Trophoblast cell (in vitro differentiated cells and primary cell): Measurements from ENCODE around the gene ZBTB16.

Source experiments
- DNase-seq, 2 donors: peaks; one replicate each; pipeline ENCODE4 v3.0.0-alpha.2; 2016
- H2AFZ ChIP-seq: 2 replicates; pipeline ENCODE4 v1.6.1; 2013; ENCODE audit warnings: low read length, moderate library complexity, mild to moderate bottlenecking; ENCODE audit not compliant: insufficient read depth, poor library complexity
- H2AK5ac ChIP-seq: 2 replicates; pipeline ENCODE4 v1.6.1; 2013; ENCODE audit warnings: mild to moderate bottlenecking, low read length
- H2BK120ac ChIP-seq: 2 replicates; pipeline ENCODE4 v1.6.1; 2013; ENCODE audit warnings: low read length, mild to moderate bottlenecking, moderate library complexity; ENCODE audit not compliant: insufficient read depth, poor library complexity
- H2BK12ac ChIP-seq: 2 replicates; pipeline ENCODE4 v1.6.1; 2013; ENCODE audit warnings: mild to moderate bottlenecking, low read length, moderate library complexity
- H2BK5ac ChIP-seq: 2 replicates; pipeline ENCODE4 v1.6.1; 2013; ENCODE audit warnings: low read length, low read depth, moderate library complexity, mild to moderate bottlenecking; ENCODE audit not compliant: poor library complexity
- H3K14ac ChIP-seq: 2 replicates; pipeline ENCODE4 v1.6.1; 2013; ENCODE audit warnings: mild to moderate bottlenecking, low read length
- H3K18ac ChIP-seq: 2 replicates; pipeline ENCODE4 v1.6.1; 2013; ENCODE audit warnings: mild to moderate bottlenecking, low read length
- H3K23ac ChIP-seq: 2 replicates; pipeline ENCODE4 v1.6.1; 2013; ENCODE audit warnings: low read length
- H3K27ac ChIP-seq: 2 replicates; pipeline ENCODE4 v1.5.1; 2013; ENCODE audit warnings: low read depth, mild to moderate bottlenecking, inconsistent platforms, low read length, moderate library complexity
- H3K27me3 ChIP-seq: 2 replicates; pipeline ENCODE4 v1.6.1; 2013; ENCODE audit warnings: inconsistent platforms, mild to moderate bottlenecking, low read length, moderate library complexity; ENCODE audit not compliant: insufficient read depth
- H3K36me3 ChIP-seq, 2 experiments: 1 replicate in 1 of 2; 2 replicates in 1 of 2; pipeline ENCODE4 v1.6.1; 2013; ENCODE audit warnings: low read length in 2 of 2, mild to moderate bottlenecking in 2 of 2, moderate library complexity in 1 of 2; ENCODE audit not compliant: insufficient read depth in 2 of 2, control insufficient read depth in 1 of 2
- H3K4ac ChIP-seq: 2 replicates; pipeline ENCODE4 v1.6.1; 2013; ENCODE audit warnings: low read depth, mild to moderate bottlenecking, low read length, moderate library complexity
- H3K4me1 ChIP-seq, 2 experiments: 1 replicate in 1 of 2; 2 replicates in 1 of 2; pipeline ENCODE4 v1.6.1; 2013; ENCODE audit warnings: low read length in 2 of 2, mild to moderate bottlenecking in 2 of 2, moderate library complexity in 1 of 2; ENCODE audit not compliant: insufficient read depth in 2 of 2, control insufficient read depth in 1 of 2
- H3K4me2 ChIP-seq: 2 replicates; pipeline ENCODE4 v1.6.1; 2013; ENCODE audit warnings: inconsistent platforms, mild to moderate bottlenecking, low read length, moderate library complexity
- H3K4me3 ChIP-seq: 2 replicates; pipeline ENCODE4 v1.5.1; 2013; ENCODE audit warnings: mild to moderate bottlenecking, low read depth, low read length, inconsistent platforms
- H3K79me1 ChIP-seq: one replicate; pipeline ENCODE4 v1.6.1; 2013; ENCODE audit warnings: low read length
- H3K79me2 ChIP-seq: 2 replicates; pipeline ENCODE4 v1.6.1; 2013; ENCODE audit warnings: low read length, mild to moderate bottlenecking; ENCODE audit not compliant: control insufficient read depth, insufficient read depth, poor library complexity
- H3K9ac ChIP-seq: 2 replicates; pipeline ENCODE4 v1.6.1; 2013; ENCODE audit warnings: mild to moderate bottlenecking, low read length
- H3K9me3 ChIP-seq: 2 replicates; pipeline ENCODE4 v1.6.1; 2013; ENCODE audit warnings: low read depth, mild to moderate bottlenecking, control low read depth, inconsistent platforms, low read length; ENCODE audit not compliant: insufficient read depth
- H4K12ac ChIP-seq: 2 replicates; pipeline ENCODE4 v1.6.1; 2013; ENCODE audit warnings: low read depth, mild to moderate bottlenecking, low read length, moderate library complexity
- H4K8ac ChIP-seq: 2 replicates; pipeline ENCODE4 v1.6.1; 2013; ENCODE audit warnings: low read depth, mild to moderate bottlenecking, low read length, moderate library complexity
- H4K91ac ChIP-seq: one replicate; pipeline ENCODE4 v1.6.1; 2013; ENCODE audit warnings: low read depth, mild to moderate bottlenecking, low read length, moderate library complexity
- WGBS: extraction: QIAGEN DNeasy Blood & Tissue Kit; methylation state at CpG from one replicate; pipeline ENCODE4 v1.1.7; 2013; ENCODE audit warnings: missing lambda C conversion rate; ENCODE audit not compliant: insufficient read length, insufficient coverage; ENCODE audit errors: extremely low coverage; 5-methylcytosine and 5-hydroxymethylcytosine counted together

ZBTB16 gene

GRCh38 chr11:114109206-114110090 lies 49.9 kb downstream of the ZBTB16 start:
- Histone ChIP-seq H2AFZ (no peak overlapping the region), H3K4me1 (no peaks in the 10 kb centered on the region), H3K27ac (no peak overlapping the region), H3K4me3 (no peak overlapping the region), H3K9ac (no peak overlapping the region), H3K14ac (no peak overlapping the region), H3K27me3 (no peaks in the 10 kb centered on the region), H3K36me3 (no peaks in the 10 kb centered on the region), H4K8ac (no peak overlapping the region), H2BK120ac (no peak overlapping the region), H3K79me1 (no peaks in the 10 kb centered on the region), H3K4me2 (no peak overlapping the region), H3K18ac (no peak overlapping the region), H3K4ac (no peak overlapping the region), H3K9me3 (peaks cover 1% of the 10 kb centered on the region), H2BK5ac (no peak overlapping the region), H2AK5ac (no peak overlapping the region), H2BK12ac (no peak overlapping the region), H4K12ac (no peak overlapping the region), H3K79me2 (no peaks in the 10 kb centered on the region), H4K91ac (no peak overlapping the region), H3K23ac (no peak overlapping the region)
- no CpG with 5 or more reads among the region's 9 CpGs for WGBS
- DNase-seq, result no peak

GRCh38 chr11:114110123-114110522 lies 50.6 kb downstream of the ZBTB16 start:
- Histone ChIP-seq H3K4me2 (no peak overlapping the region), H3K36me3 (no peaks in the 10 kb centered on the region), H4K91ac (no peak overlapping the region), H3K23ac (no peak overlapping the region), H3K27me3 (no peaks in the 10 kb centered on the region), H3K79me2 (no peaks in the 10 kb centered on the region), H3K18ac (no peak overlapping the region), H3K4me1 (no peaks in the 10 kb centered on the region), H3K9ac (no peak overlapping the region), H4K12ac (no peak overlapping the region), H3K4ac (no peak overlapping the region), H2BK120ac (no peak overlapping the region), H2AFZ (no peak overlapping the region), H2BK12ac (no peak overlapping the region), H3K79me1 (no peaks in the 10 kb centered on the region), H2AK5ac (no peak overlapping the region), H3K14ac (no peak overlapping the region), H3K4me3 (no peak overlapping the region), H4K8ac (no peak overlapping the region), H2BK5ac (no peak overlapping the region), H3K9me3 (peaks cover 1% of the 10 kb centered on the region), H3K27ac (no peak overlapping the region)
- no peak for DNase-seq
- no CpG with 5 or more reads among the region's 6 CpGs for WGBS

GRCh38 chr11:114110952-114111947 lies 51.7 kb downstream of the ZBTB16 start:
- no peaks in the 10 kb centered on the region for H3K36me3 ChIP-seq
- no CpG with 5 or more reads among the region's 12 CpGs for WGBS
- H4K91ac ChIP-seq, result no peak overlapping the region
- no peak overlapping the region for H2BK12ac ChIP-seq
- no peak overlapping the region for H3K23ac ChIP-seq
- no peak overlapping the region for H2BK120ac ChIP-seq
- H3K4me1 ChIP-seq, result peaks cover 5 to 6% of the 10 kb centered on the region in 2 experiments
- no peak overlapping the region for H3K4ac ChIP-seq
- H2BK5ac ChIP-seq, result no peak overlapping the region
- no peak overlapping the region for H2AFZ ChIP-seq
- no peak overlapping the region for H3K9ac ChIP-seq
- no peak overlapping the region for H3K4me2 ChIP-seq
- H3K27ac ChIP-seq, result no peak overlapping the region
- no peak overlapping the region for H3K18ac ChIP-seq
- no peaks in the 10 kb centered on the region for H3K79me1 ChIP-seq
- no peak overlapping the region for H3K14ac ChIP-seq
- no peak for DNase-seq
- no peak overlapping the region for H2AK5ac ChIP-seq
- no peak overlapping the region for H3K4me3 ChIP-seq
- no peak overlapping the region for H4K8ac ChIP-seq
- H3K27me3 ChIP-seq, result no peaks in the 10 kb centered on the region
- no peak overlapping the region for H4K12ac ChIP-seq
- peaks cover 1% of the 10 kb centered on the region for H3K9me3 ChIP-seq
- no peaks in the 10 kb centered on the region for H3K79me2 ChIP-seq

GRCh38 chr11:114115451-114115928 lies 56.0 kb downstream of the ZBTB16 start:
- no peaks in the 10 kb centered on the region for H3K27me3 ChIP-seq
- H3K9ac ChIP-seq, result no peak overlapping the region
- H4K8ac ChIP-seq, result no peak overlapping the region
- no peak overlapping the region for H3K23ac ChIP-seq
- H4K12ac ChIP-seq, result no peak overlapping the region
- no peak overlapping the region for H3K14ac ChIP-seq
- H3K36me3 ChIP-seq, result no peaks in the 10 kb centered on the region
- H2BK5ac ChIP-seq, result no peak overlapping the region
- H3K4me2 ChIP-seq, result no peak overlapping the region
- H2AK5ac ChIP-seq, result no peak overlapping the region
- H3K4ac ChIP-seq, result no peak overlapping the region
- no peaks in the 10 kb centered on the region for H3K79me1 ChIP-seq
- H3K18ac ChIP-seq, result no peak overlapping the region
- H3K4me3 ChIP-seq, result no peak overlapping the region
- no CpG with 5 or more reads among the region's 14 CpGs for WGBS
- H2AFZ ChIP-seq, result no peak overlapping the region
- no peak overlapping the region for H3K27ac ChIP-seq
- H3K79me2 ChIP-seq, result no peaks in the 10 kb centered on the region
- no peak overlapping the region for H2BK12ac ChIP-seq
- no peak overlapping the region for H2BK120ac ChIP-seq
- H4K91ac ChIP-seq, result no peak overlapping the region
- H3K4me1 ChIP-seq, result peaks cover 5 to 6% of the 10 kb centered on the region in 2 experiments
- H3K9me3 ChIP-seq, result no peaks in the 10 kb centered on the region
- DNase-seq, result no peak
